NT2/D1 (cell line): Measurements from ENCODE around the gene UBE4B.

Experiments used
- YY1 ChIP-seq: IDR thresholded peaks from 2 replicates; pipeline ENCODE4 v1.6.1; 2011; ENCODE audit not compliant: insufficient read length, insufficient read depth
- ZNF274 ChIP-seq: IDR thresholded peaks from 2 replicates; pipeline ENCODE4 v1.6.1; 2011; ENCODE audit warnings: mild to moderate bottlenecking, low read depth, low read length

DNA sequence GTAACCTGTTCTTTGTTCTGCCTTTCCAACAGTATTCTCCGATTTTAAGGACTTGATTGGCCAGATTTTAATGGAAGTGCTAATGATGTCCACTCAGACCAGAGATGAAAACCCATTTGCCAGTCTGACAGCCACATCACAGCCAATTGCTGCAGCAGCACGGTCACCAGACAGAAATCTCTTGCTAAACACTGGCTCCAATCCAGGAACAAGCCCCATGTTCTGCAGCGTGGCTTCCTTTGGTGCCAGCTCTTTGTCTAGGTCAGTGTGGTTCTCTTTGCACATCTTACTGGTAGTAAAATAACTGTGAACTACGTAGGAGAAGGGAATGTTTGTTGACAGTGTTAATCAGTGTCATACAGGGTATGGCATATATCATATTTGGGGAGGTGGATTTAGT is 72.7 kb downstream of the UBE4B start:
- TF ChIP-seq YY1 (no peak), ZNF274 (no peak)
